Tibial nerve (tissue), 4 donors: Measurements from ENCODE around the gene MMP19.

Source experiments
- EP300 ChIP-seq, 2 donors: sonication (generic); formaldehyde crosslinking; IDR thresholded peaks; one replicate each; pipeline ENCODE4 v1.6.1; 2017; ENCODE audit warnings: antibody characterized with exemption in 2 of 2, mild to moderate bottlenecking in 1 of 2
- POLR2A ChIP-seq, 2 donors: fragments of 450-650 bp; IDR thresholded peaks; one replicate each; pipeline ENCODE4 v1.6.1; 2017; ENCODE audit warnings: antibody characterized with exemption in 2 of 2, mild to moderate bottlenecking in 2 of 2, moderate library complexity in 2 of 2
- TF ChIP-seq, protein P1 (sequence below), 5 experiments: fragments of 200-600 bp in 3 of 5; fragments of 450-650 bp in 2 of 5; sonication (generic) in 3 of 5; IDR thresholded peaks; one replicate each; pipeline ENCODE4 v1.5.1; 2016 to 2019; ENCODE audit warnings: antibody characterized with exemption in 5 of 5, mild to moderate bottlenecking in 3 of 5, moderate library complexity in 2 of 5

DNA sequence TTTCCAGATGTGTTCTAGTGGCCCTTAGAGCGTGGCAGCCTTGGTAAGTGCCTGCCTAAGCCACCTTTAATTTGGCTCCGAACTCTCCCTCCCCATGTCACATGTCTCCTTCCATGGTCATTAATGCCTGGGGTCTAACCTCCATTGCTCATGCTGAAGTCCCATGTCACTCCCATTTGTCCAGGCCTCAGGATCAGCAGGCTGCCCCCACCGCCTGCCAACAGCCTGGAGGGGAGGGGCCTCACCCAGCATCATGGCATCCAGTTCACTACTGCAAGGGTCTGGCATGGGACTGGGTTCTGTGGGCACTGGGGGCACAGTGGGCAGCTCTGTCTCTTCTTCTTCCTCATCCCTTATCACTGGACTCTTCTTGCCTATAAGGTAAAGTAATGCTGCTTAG lies 4.4 kb downstream of the MMP19 start:
- TF ChIP-seq, protein P1, sequence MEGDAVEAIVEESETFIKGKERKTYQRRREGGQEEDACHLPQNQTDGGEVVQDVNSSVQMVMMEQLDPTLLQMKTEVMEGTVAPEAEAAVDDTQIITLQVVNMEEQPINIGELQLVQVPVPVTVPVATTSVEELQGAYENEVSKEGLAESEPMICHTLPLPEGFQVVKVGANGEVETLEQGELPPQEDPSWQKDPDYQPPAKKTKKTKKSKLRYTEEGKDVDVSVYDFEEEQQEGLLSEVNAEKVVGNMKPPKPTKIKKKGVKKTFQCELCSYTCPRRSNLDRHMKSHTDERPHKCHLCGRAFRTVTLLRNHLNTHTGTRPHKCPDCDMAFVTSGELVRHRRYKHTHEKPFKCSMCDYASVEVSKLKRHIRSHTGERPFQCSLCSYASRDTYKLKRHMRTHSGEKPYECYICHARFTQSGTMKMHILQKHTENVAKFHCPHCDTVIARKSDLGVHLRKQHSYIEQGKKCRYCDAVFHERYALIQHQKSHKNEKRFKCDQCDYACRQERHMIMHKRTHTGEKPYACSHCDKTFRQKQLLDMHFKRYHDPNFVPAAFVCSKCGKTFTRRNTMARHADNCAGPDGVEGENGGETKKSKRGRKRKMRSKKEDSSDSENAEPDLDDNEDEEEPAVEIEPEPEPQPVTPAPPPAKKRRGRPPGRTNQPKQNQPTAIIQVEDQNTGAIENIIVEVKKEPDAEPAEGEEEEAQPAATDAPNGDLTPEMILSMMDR (IDR thresholded peaks at IDR 0.05), result no peak
- TF ChIP-seq POLR2A (IDR thresholded peaks at IDR 0.05) (no peak), EP300 (IDR thresholded peaks at IDR 0.05) (no peak)
